Measurements from ENCODE around the gene SEC14L5.

DNA sequence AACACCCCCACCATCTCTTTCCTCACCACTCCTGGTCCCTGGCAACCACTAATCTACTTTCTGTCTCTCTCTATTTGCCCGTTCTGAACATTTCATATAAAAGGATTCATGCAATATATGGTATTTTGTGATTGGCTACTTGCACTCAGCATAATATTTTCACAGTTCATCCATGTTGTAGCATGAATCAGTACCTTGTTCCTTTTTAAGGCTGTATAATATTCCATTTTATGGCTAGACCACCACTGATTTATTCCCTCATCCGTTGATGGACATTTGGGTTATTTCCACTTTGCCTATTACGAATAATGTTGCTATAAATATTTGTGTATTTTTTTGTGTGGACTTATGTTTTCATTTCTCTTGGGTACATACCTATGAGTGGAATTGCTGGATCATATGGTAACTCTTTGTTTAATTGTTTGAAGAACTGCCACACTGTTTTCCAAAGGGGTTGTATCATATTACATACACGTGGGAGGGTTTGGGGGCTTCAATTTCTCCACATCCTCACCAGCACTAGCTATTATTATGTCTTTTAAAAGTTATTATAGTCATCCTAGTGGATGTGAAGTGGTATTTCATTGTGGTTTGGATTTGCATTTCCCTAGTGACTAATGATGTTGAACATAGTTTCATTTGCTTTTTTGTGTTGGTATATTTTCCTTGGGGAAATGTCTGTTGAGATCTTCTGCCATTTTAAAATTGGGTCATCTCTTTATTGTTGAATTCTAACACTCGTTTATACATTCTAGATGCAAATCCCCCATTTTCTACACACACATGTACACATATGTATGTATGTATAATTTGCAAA lies 26.3 kb downstream of the SEC14L5 start:
- TF ChIP-seq POLR2A (IDR thresholded peaks at IDR 0.05), result no peak
- TF ChIP-seq, protein P1, sequence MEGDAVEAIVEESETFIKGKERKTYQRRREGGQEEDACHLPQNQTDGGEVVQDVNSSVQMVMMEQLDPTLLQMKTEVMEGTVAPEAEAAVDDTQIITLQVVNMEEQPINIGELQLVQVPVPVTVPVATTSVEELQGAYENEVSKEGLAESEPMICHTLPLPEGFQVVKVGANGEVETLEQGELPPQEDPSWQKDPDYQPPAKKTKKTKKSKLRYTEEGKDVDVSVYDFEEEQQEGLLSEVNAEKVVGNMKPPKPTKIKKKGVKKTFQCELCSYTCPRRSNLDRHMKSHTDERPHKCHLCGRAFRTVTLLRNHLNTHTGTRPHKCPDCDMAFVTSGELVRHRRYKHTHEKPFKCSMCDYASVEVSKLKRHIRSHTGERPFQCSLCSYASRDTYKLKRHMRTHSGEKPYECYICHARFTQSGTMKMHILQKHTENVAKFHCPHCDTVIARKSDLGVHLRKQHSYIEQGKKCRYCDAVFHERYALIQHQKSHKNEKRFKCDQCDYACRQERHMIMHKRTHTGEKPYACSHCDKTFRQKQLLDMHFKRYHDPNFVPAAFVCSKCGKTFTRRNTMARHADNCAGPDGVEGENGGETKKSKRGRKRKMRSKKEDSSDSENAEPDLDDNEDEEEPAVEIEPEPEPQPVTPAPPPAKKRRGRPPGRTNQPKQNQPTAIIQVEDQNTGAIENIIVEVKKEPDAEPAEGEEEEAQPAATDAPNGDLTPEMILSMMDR (IDR thresholded peaks at IDR 0.05), result no peak
- no peak for TF ChIP-seq POLR2AphosphoS5 (IDR thresholded peaks at IDR 0.05)

All from prostate gland (tissue), 2 donors.